ENCODE results near the gene TMEM61. TPM values are rescaled to one million over a fixed set of nuclear protein-coding genes. Genes with fewer than 3 reads are reported as not detected.

TMEM61 gene
- total RNA-seq, 1 donor from 2014 or later, result not detected

- Mint-ChIP-seq H3K4me1 (ENCODE audit: low read depth, unreplicated experiment) (peaks cover 5% of the 10 kb centered on the region), H3K27me3 (ENCODE audit: low read depth, unreplicated experiment) (peaks cover 51% of the 10 kb centered on the region), H3K4me3 (ENCODE audit: unreplicated experiment) (no peak overlapping the region), H3K27ac (ENCODE audit: unreplicated experiment) (no peak overlapping the region), H3K9me3 (ENCODE audit: unreplicated experiment) (no peaks in the 10 kb centered on the region), H3K36me3 (ENCODE audit: low read depth, unreplicated experiment) (peaks cover 1% of the 10 kb centered on the region)
- Histone ChIP-seq H3K9me3 (ENCODE audit: insufficient read depth, low read depth, low read length) (no peaks in the 10 kb centered on the region), H3K36me3 (ENCODE audit: insufficient read depth, low read length) (no peaks in the 10 kb centered on the region), H3K4me2 (ENCODE audit: low read length) (no peak overlapping the region), H3K27ac (ENCODE audit: low read depth, low read length) (no peak overlapping the region), H3K4me1 (ENCODE audit: insufficient read depth, low read length) (peaks cover 7% of the 10 kb centered on the region), H2AFZ (ENCODE audit: low read depth, low read length) (no peak overlapping the region), H4K20me1 (ENCODE audit: insufficient read depth, low read length) (no peaks in the 10 kb centered on the region), H3K4me3 (ENCODE audit: insufficient read depth, low read depth, low read length) (no peak overlapping the region), H3K79me2 (ENCODE audit: insufficient read depth, low read length) (no peaks in the 10 kb centered on the region), H3K9ac (ENCODE audit: low read length) (no peak overlapping the region), H3K27me3 (ENCODE audit: insufficient read depth, low read length) (peaks cover 25% of the 10 kb centered on the region)
- FAIRE-seq (no peak), DNase-seq (ENCODE audit: low read depth) (no peak)
- TF ChIP-seq EZH2 (IDR thresholded peaks at IDR 0.05; ENCODE audit: insufficient read depth, low read length) (no peak), CTCF (IDR thresholded peaks at IDR 0.05; ENCODE audit: insufficient read depth, low read depth, low read length) (no peak)
Measured at GRCh38 chr1:55000110-55001085, 20.0 kb downstream of the TMEM61 start.

GRCh38 chr1:55001311-55001710, 20.9 kb downstream of the TMEM61 start:
- no peak for DNase-seq (ENCODE audit: low read depth)
- Mint-ChIP-seq H3K9me3 (ENCODE audit: unreplicated experiment) (no peaks in the 10 kb centered on the region), H3K27me3 (ENCODE audit: low read depth, unreplicated experiment) (peaks cover 43% of the 10 kb centered on the region), H3K27ac (ENCODE audit: unreplicated experiment) (no peak overlapping the region), H3K36me3 (ENCODE audit: low read depth, unreplicated experiment) (no peaks in the 10 kb centered on the region), H3K4me3 (ENCODE audit: unreplicated experiment) (no peak overlapping the region), H3K4me1 (ENCODE audit: low read depth, unreplicated experiment) (peaks cover 2% of the 10 kb centered on the region)
- Histone ChIP-seq H3K27ac (ENCODE audit: low read depth, low read length) (no peak overlapping the region), H4K20me1 (ENCODE audit: insufficient read depth, low read length) (no peaks in the 10 kb centered on the region), H3K4me3 (ENCODE audit: insufficient read depth, low read depth, low read length) (no peak overlapping the region), H3K36me3 (ENCODE audit: insufficient read depth, low read length) (no peaks in the 10 kb centered on the region), H3K27me3 (ENCODE audit: insufficient read depth, low read length) (peaks cover 17% of the 10 kb centered on the region), H3K4me1 (ENCODE audit: insufficient read depth, low read length) (peaks cover 4% of the 10 kb centered on the region), H3K9ac (ENCODE audit: low read length) (no peak overlapping the region), H2AFZ (ENCODE audit: low read depth, low read length) (no peak overlapping the region), H3K9me3 (ENCODE audit: insufficient read depth, low read depth, low read length) (no peaks in the 10 kb centered on the region), H3K79me2 (ENCODE audit: insufficient read depth, low read length) (no peaks in the 10 kb centered on the region), H3K4me2 (ENCODE audit: low read length) (no peak overlapping the region)
- TF ChIP-seq CTCF (IDR thresholded peaks at IDR 0.05; ENCODE audit: insufficient read depth, low read depth, low read length), result no peak
- no peak for TF ChIP-seq EZH2 (IDR thresholded peaks at IDR 0.05; ENCODE audit: insufficient read depth, low read length)
- no peak for FAIRE-seq

GRCh38 chr1:55002686-55003085, 22.3 kb downstream of the TMEM61 start:
- H3K27ac ChIP-seq (ENCODE audit: low read depth, low read length), result no peak overlapping the region
- Mint-ChIP-seq H3K27me3 (ENCODE audit: low read depth, unreplicated experiment) (peaks cover 33% of the 10 kb centered on the region), H3K9me3 (ENCODE audit: unreplicated experiment) (no peaks in the 10 kb centered on the region), H3K36me3 (ENCODE audit: low read depth, unreplicated experiment) (no peaks in the 10 kb centered on the region), H3K4me3 (ENCODE audit: unreplicated experiment) (no peak overlapping the region), H3K4me1 (ENCODE audit: low read depth, unreplicated experiment) (peaks cover 2% of the 10 kb centered on the region), H3K27ac (ENCODE audit: unreplicated experiment) (no peak overlapping the region)
- H4K20me1 ChIP-seq (ENCODE audit: insufficient read depth, low read length), result no peaks in the 10 kb centered on the region
- DNase-seq (ENCODE audit: low read depth), result no peak
- no peaks in the 10 kb centered on the region for H3K9me3 ChIP-seq (ENCODE audit: insufficient read depth, low read depth, low read length)
- H3K4me1 ChIP-seq (ENCODE audit: insufficient read depth, low read length), result peaks cover 5% of the 10 kb centered on the region
- FAIRE-seq, result peak; percentile 96
- H3K4me2 ChIP-seq (ENCODE audit: low read length), result no peak overlapping the region
- no peaks in the 10 kb centered on the region for H3K79me2 ChIP-seq (ENCODE audit: insufficient read depth, low read length)
- TF ChIP-seq CTCF (IDR thresholded peaks at IDR 0.05; ENCODE audit: insufficient read depth, low read depth, low read length), result no peak
- TF ChIP-seq EZH2 (IDR thresholded peaks at IDR 0.05; ENCODE audit: insufficient read depth, low read length), result no peak
- no peak overlapping the region for H2AFZ ChIP-seq (ENCODE audit: low read depth, low read length)
- H3K9ac ChIP-seq (ENCODE audit: low read length), result no peak overlapping the region
- H3K27me3 ChIP-seq (ENCODE audit: insufficient read depth, low read length), result peaks cover 9% of the 10 kb centered on the region
- no peak overlapping the region for H3K4me3 ChIP-seq (ENCODE audit: insufficient read depth, low read depth, low read length)
- H3K36me3 ChIP-seq (ENCODE audit: insufficient read depth, low read length), result no peaks in the 10 kb centered on the region
